ENCODE measurements around the gene MXRA7.
"Not testable (repeated sequence)": the region's sequence is repeated elsewhere in the genome, so short reads cannot be mapped to it uniquely, and the experiment has no call there.

Gene MXRA7

GRCh38 chr17:76735006-76735405 is 24.2 kb upstream of the MXRA7 start:
- peak; percentile 52 for DNase-seq

- peak; percentile 41 for DNase-seq
Observed at GRCh38 chr17:76734080-76734840, 23.5 kb upstream of the MXRA7 start.

GRCh38 chr17:76733618-76733957 is 22.8 kb upstream of the MXRA7 start:
- no peak for DNase-seq

GRCh38 chr17:76732734-76733617 is 22.2 kb upstream of the MXRA7 start:
- peak; percentile 18 for DNase-seq

GRCh38 chr17:76731800-76732733 is 21.3 kb upstream of the MXRA7 start:
- not testable (repeated sequence) for DNase-seq

- no peak for DNase-seq
Observed at GRCh38 chr17:76727745-76728456, 17.1 kb upstream of the MXRA7 start.

- peak; percentile 82 for DNase-seq
Observed at GRCh38 chr17:76726776-76727718, 16.3 kb upstream of the MXRA7 start, which contains the start of gene METTL23. Gene METTL23 (plus strand): TSS chr17:76726839. CDS start chr17:76729711, 2,872 bp downstream.

- DNase-seq = peak; percentile 96
Observed at GRCh38 chr17:76726231-76726775, 15.5 kb upstream of the MXRA7 start, which contains the start of gene JMJD6. Gene JMJD6 (minus strand): TSS chr17:76726606. CDS start chr17:76726475, 131 bp downstream.

- DNase-seq = peak; percentile 53
Observed at GRCh38 chr17:76725580-76726230, 14.9 kb upstream of the MXRA7 start.

GRCh38 chr17:76723812-76724211 is 13.0 kb upstream of the MXRA7 start:
- DNase-seq = no peak

- not testable (repeated sequence) for DNase-seq
Observed at GRCh38 chr17:76722977-76723376, 12.2 kb upstream of the MXRA7 start.

- DNase-seq = no peak
Observed at GRCh38 chr17:76722279-76722678, 11.5 kb upstream of the MXRA7 start.

GRCh38 chr17:76721463-76721862 is 10.7 kb upstream of the MXRA7 start:
- DNase-seq = no peak

GRCh38 chr17:76720941-76721340 is 10.2 kb upstream of the MXRA7 start:
- no peak for DNase-seq

GRCh38 chr17:76720211-76720610 is 9.4 kb upstream of the MXRA7 start:
- no peak for DNase-seq

- no peak for DNase-seq
Observed at GRCh38 chr17:76718516-76718915, 7.8 kb upstream of the MXRA7 start.

- DNase-seq = peak; percentile 92
Observed at GRCh38 chr17:76716839-76717215, 6.1 kb upstream of the MXRA7 start.

GRCh38 chr17:76716146-76716838 is 5.5 kb upstream of the MXRA7 start:
- peak; percentile 97 for DNase-seq

GRCh38 chr17:76715496-76715830 is 4.7 kb upstream of the MXRA7 start:
- no peak for DNase-seq
